Smooth muscle cell (in vitro differentiated cells): Measurements from ENCODE around the gene NCOA3. TPM values are rescaled to one million over a fixed set of nuclear protein-coding genes. Genes with fewer than 3 reads are reported as not detected.

Experiments
- DNase-seq: peaks from one replicate; lab custom pipeline; 2025; ENCODE audit not compliant: unreplicated experiment; lab: John Stamatoyannopoulos, UW
- H2AFZ ChIP-seq: fragments of 200-600 bp; sonication (generic); 2 replicates; pipeline ENCODE4 v1.6.0; 2016; ENCODE audit warnings: antibody characterized with exemption, low read depth, mild to moderate bottlenecking
- H3F3A ChIP-seq: fragments of 200-600 bp; sonication (generic); 2 replicates; pipeline ENCODE4 v1.6.0; 2017; ENCODE audit warnings: antibody characterized with exemption, low read depth
- H3K27ac ChIP-seq: fragments of 200-600 bp; sonication (generic); 2 replicates; pipeline ENCODE4 v1.5.1; 2016; ENCODE audit warnings: low read depth, mild to moderate bottlenecking
- H3K27me3 ChIP-seq: fragments of 200-600 bp; sonication (generic); 2 replicates; pipeline ENCODE4 v1.6.1; 2016; ENCODE audit warnings: low read depth, mild to moderate bottlenecking
- H3K36me3 ChIP-seq: fragments of 200-600 bp; sonication (generic); 2 replicates; pipeline ENCODE4 v1.5.1; 2016; ENCODE audit warnings: low read depth
- H3K4me1 ChIP-seq: fragments of 200-600 bp; sonication (generic); 2 replicates; pipeline ENCODE4 v1.5.1; 2016; ENCODE audit warnings: low read depth
- H3K4me2 ChIP-seq: fragments of 200-600 bp; sonication (generic); 2 replicates; pipeline ENCODE4 v1.6.0; 2016; ENCODE audit warnings: mild to moderate bottlenecking
- H3K4me3 ChIP-seq: fragments of 200-600 bp; sonication (generic); 2 replicates; pipeline ENCODE4 v1.5.1; 2016; ENCODE audit warnings: mild to moderate bottlenecking
- H3K79me2 ChIP-seq: fragments of 200-600 bp; sonication (generic); 2 replicates; pipeline ENCODE4 v1.6.0; 2016; ENCODE audit warnings: low read depth, mild to moderate bottlenecking
- H3K9ac ChIP-seq: fragments of 200-600 bp; sonication (generic); 2 replicates; pipeline ENCODE4 v1.6.0; 2016; ENCODE audit warnings: low read depth
- H3K9me3 ChIP-seq: fragments of 200-600 bp; sonication (generic); replicated peaks from 2 replicates; pipeline ENCODE4 v1.5.1; 2016; ENCODE audit warnings: low read depth
- H4K20me1 ChIP-seq: fragments of 200-600 bp; sonication (generic); 2 replicates; pipeline ENCODE4 v1.6.0; 2016; ENCODE audit warnings: low read depth
- WGBS: methylation state at CpG from one replicate; pipeline ENCODE4 v1.1.7; 2016; ENCODE audit warnings: low lambda C conversion rate; 5-methylcytosine and 5-hydroxymethylcytosine counted together
- polyA plus RNA-seq: library from polyadenylated mRNA; unstranded; fragments of >200 nt; fragmentation: Nextera tagmentation; extraction: Ambion mirVana; gene quantifications from 2 replicates; pipeline ENCODE4 v1.2.1, GENCODE V29; 2016
- total RNA-seq: library from RNA; depleted of rRNA; stranded (reverse); fragments of >200 nt; gene quantifications from 2 replicates; pipeline ENCODE4 v1.2.3, GENCODE V29; 2014
- TF ChIP-seq, protein P1 (sequence below): fragments of 200-600 bp; sonication (generic); IDR thresholded peaks from 2 replicates; pipeline ENCODE4 v1.5.1; 2017; ENCODE audit warnings: borderline replicate concordance, mild to moderate bottlenecking, antibody characterized with exemption; ENCODE audit not compliant: insufficient read depth, poor library complexity, severe bottlenecking

NCOA3 gene
- total and polyA plus RNA-seq, 2 experiments from 2014 or later: 6.0 to 28.4 TPM

- no peaks in the 10 kb centered on the region for H3K36me3 ChIP-seq
- TF ChIP-seq, protein P1, sequence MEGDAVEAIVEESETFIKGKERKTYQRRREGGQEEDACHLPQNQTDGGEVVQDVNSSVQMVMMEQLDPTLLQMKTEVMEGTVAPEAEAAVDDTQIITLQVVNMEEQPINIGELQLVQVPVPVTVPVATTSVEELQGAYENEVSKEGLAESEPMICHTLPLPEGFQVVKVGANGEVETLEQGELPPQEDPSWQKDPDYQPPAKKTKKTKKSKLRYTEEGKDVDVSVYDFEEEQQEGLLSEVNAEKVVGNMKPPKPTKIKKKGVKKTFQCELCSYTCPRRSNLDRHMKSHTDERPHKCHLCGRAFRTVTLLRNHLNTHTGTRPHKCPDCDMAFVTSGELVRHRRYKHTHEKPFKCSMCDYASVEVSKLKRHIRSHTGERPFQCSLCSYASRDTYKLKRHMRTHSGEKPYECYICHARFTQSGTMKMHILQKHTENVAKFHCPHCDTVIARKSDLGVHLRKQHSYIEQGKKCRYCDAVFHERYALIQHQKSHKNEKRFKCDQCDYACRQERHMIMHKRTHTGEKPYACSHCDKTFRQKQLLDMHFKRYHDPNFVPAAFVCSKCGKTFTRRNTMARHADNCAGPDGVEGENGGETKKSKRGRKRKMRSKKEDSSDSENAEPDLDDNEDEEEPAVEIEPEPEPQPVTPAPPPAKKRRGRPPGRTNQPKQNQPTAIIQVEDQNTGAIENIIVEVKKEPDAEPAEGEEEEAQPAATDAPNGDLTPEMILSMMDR: no peak
- H2AFZ ChIP-seq: no peak overlapping the region
- no peak overlapping the region for H3K9ac ChIP-seq
- H3K27ac ChIP-seq: no peak overlapping the region
- peaks cover 89% of the 10 kb centered on the region for H4K20me1 ChIP-seq
- H3K4me2 ChIP-seq: no peak overlapping the region
- H3K79me2 ChIP-seq: peaks cover 95% of the 10 kb centered on the region
- H3K9me3 ChIP-seq: no peaks in the 10 kb centered on the region
- no peak overlapping the region for H3K4me3 ChIP-seq
- WGBS: 92% methylated on average over 6 of the region's 6 CpGs
- H3K27me3 ChIP-seq: no peaks in the 10 kb centered on the region
- DNase-seq: no peak
- H3K4me1 ChIP-seq: peaks cover 24% of the 10 kb centered on the region
- H3F3A ChIP-seq: no peaks in the 10 kb centered on the region
Observed at GRCh38 chr20:47509104-47509661, 7.5 kb downstream of the NCOA3 start.

DNA sequence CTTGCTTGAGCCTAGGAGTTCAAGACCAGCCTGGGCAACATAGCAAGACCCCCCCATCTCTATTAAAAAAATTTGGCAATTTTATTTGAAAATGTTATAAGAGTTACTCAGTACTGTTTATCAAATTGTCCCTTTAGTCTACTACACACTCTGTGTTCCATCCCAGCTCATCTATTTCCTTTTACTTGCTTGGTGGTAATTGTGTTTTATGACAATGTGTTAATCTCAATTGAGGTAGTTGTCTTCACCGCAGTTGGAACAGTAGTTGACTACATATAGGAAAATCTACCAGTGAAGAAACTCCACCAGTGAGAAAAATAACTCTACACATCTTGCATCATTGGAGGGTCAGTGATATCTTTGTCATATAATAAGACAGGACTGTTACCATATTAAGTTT lies 8.0 kb downstream of the NCOA3 start:
- Histone ChIP-seq H3K4me1 (peaks cover 23% of the 10 kb centered on the region), H3K79me2 (peaks cover 95% of the 10 kb centered on the region), H3K36me3 (no peaks in the 10 kb centered on the region), H3K4me3 (no peak overlapping the region), H3K9me3 (no peaks in the 10 kb centered on the region), H2AFZ (no peak overlapping the region), H3F3A (no peaks in the 10 kb centered on the region), H3K4me2 (no peak overlapping the region), H3K9ac (no peak overlapping the region), H3K27me3 (no peaks in the 10 kb centered on the region), H3K27ac (no peak overlapping the region), H4K20me1 (peaks cover 89% of the 10 kb centered on the region)
- WGBS: 100% methylated on average over 1 of the region's 1 CpG
- TF ChIP-seq, protein P1: no peak
- DNase-seq: no peak

- H3K4me3 ChIP-seq: no peak overlapping the region
- H4K20me1 ChIP-seq: peaks cover 89% of the 10 kb centered on the region
- no peaks in the 10 kb centered on the region for H3K36me3 ChIP-seq
- H3K4me2 ChIP-seq: no peak overlapping the region
- DNase-seq: no peak
- WGBS: 92% methylated on average over 1 of the region's 1 CpG
- H3K27ac ChIP-seq: peak overlapping the region; percentile 71
- no peaks in the 10 kb centered on the region for H3K9me3 ChIP-seq
- H2AFZ ChIP-seq: no peak overlapping the region
- H3K9ac ChIP-seq: no peak overlapping the region
- H3K79me2 ChIP-seq: peaks cover 77% of the 10 kb centered on the region
- TF ChIP-seq, protein P1: no peak
- H3F3A ChIP-seq: peaks cover 3% of the 10 kb centered on the region
- H3K27me3 ChIP-seq: no peaks in the 10 kb centered on the region
- H3K4me1 ChIP-seq: no peaks in the 10 kb centered on the region
Observed at GRCh38 chr20:47515843-47516242, 14.2 kb downstream of the NCOA3 start.
